SIG-M5 treated with dmso at 0.1 percent for 504 hours (cell line): ENCODE results near the gene NCAPG2.

Experiments used
- DNase-seq: peaks from one replicate; lab custom pipeline; 2025; ENCODE audit not compliant: unreplicated experiment; lab: John Stamatoyannopoulos, UW

Gene NCAPG2

DNA sequence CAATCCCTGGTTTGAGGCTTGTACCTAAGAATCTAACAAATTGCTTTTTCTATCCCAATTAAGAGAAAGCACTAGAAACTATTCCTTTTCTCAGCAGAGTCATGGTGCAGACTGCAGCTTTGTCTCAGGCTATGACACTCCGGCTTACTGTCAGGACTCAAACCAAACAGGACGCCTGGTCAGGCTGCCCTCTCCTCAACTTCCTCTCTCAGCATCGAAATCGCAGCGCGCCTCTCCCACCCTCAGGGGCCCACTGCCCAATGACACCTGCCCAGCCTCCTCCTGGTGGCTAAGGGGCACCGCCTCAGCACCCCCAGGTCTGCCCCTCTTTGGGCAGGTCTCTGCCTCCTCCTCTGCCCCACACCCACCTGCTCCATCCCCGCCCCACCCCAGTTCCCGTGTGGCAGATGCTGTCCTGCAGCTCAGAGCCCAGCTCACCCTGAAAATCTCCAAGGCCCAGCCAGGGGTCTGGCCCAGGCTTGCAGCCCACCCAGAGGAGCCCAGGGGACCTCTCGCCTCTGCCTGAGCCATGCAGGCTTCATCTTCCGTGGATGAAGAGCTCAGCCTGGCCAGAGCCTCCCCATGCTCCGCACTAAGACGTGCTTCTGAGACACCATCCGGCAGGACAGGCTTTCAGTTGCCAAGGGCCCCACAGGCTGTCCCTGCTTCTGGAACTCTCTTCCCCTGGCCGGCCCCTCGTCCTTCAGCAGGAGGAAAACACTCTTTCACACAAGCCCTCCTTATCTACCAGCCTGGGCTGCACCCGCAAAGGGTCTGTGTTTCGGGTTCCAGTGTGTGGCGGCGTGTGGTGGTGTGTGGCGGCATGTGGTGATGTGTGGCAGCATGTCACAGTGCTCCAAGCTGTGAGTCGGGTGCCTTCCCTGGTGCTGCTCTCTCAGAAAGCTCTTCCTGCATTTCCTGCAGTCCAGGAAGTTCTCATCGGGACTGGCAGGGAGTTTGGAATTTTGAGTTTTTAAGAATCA lies 100.5 kb downstream of the NCAPG2 start:
- DNase-seq: no peak

DNA sequence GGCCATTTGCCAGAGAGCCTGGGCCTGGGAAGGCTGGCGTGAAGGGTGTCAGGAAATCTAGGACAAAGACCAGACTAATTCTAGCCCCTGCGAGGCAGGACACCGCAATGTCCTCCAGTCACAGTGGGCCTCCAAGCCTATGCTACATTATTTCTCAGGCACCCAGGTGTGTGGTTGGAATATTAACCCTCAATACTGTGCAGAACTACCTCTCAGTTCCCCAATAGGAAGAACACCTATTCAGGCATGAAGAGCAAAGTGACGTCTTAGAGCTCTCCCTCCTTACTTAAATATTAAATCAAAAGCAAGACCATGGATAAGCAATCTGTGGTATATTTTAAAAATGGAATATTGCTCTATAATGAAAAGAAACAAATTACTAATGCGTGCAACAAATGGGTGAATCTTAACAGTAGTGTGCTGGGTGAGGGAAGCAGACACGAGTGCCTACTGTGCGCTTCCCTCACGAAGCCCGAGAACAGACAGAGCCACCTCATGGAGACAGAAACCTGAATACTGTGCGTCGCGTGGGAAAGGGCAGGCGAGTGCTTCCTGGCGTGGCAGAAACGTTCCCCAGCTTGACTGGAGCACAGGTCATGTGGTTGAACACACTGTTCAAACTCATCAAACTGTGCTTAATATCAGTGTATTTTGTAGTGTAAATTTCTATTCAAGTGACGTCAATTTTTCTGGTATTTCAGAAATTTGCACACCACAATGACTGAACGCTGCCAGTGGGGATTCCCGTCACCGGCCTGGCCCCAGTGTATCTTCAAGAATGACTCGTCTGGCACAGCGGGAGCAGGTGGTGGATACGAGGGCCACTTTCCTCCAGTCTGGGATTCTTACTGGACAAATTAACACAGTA lies 101.5 kb downstream of the NCAPG2 start:
- DNase-seq: no peak

DNA sequence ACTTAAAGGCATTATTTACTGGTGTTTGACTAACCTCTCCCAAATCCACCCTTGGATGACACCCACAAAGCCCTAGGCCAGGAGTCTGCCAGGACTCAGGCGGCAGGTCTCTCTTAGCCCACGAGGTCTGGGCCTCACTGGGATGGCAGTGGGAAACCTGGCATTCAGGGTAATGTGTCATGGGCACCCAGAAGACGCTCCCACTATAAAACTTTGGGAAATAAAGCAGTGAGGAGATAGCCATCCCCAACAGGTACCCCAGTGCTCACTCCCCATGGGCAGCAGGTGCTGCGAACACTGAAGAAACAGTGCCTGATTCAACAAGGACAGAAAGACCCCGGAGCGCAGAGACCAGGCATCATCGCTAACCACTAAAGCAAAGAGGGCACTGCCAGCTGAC lies 102.6 kb downstream of the NCAPG2 start:
- DNase-seq: no peak

DNA sequence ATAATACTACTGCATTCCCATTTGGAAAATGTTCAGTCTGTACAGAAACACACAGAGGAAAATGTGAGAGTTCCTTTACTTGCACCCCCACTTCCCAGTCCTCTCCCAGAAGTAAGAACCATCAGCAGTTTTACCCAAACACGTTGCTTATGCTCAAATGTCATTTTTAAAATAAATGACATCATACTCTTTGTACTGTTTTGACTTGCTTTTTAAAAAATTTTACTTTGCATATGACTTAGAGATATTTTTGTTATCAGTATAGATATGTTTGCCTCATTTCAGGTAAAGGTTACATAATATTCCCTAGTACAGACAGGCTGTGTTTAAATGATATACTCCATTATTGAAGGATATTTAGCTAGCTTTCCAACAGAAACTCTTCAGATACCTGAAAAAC lies 103.5 kb downstream of the NCAPG2 start:
- no peak for DNase-seq

DNA sequence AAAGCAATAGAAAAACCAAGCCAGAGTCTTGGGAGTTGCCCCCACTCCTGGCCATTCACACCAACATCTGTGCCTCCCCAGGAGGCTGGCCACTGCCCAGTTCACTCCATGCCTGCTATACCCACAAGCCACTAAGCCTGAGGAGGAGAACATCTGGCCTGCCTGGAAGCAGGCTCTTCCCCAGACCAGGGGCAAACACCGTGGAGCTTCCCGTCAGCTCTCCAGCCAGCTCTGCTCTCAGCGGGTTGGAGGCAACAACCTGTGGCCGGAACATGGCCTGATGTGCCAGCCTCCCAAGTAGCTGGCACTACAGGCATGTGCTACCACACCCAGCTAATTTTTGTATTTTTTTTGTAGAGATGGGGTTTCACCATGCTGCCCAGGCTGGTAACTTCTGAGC lies 107.9 kb downstream of the NCAPG2 start:
- DNase-seq: no peak

DNA sequence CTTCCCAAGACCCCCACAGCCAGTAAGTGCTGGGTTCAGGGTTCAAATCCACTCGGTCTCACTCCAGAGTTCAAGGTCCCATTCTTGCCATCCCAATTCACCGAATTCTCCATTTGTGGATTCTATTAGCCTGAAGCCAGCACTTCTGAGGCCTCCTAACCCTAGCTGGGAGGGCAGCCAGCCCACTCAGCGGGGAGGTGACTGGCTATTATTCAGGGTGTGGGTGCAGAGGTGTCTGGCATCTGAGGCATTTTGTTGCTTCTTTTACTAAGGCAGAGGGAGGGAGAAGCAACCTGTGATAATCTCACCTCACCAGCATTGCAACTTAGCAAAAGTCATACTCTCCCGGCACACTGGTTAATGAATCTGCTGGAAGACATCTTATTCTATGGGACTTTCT lies 108.3 kb downstream of the NCAPG2 start:
- no peak for DNase-seq

DNA sequence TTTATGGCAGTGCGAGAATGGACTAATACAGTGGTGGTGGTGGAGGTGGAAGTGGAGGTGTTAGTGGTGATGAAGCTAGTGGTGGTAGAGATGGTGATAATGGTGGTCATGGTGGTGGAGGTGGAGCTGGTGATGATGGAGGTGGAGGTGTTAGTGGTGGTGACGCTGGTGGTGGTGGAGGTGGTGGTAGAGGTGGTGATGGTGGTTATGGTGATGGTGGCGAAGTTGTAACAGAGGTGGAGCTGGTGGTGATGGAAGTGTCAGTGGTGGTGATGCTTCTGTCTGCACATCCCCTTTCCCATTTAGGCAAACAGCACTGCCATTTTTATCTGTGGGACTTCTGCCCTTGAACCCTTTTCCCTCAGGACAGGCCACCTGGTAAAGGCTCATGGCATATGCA lies 109.5 kb downstream of the NCAPG2 start:
- no peak for DNase-seq

DNA sequence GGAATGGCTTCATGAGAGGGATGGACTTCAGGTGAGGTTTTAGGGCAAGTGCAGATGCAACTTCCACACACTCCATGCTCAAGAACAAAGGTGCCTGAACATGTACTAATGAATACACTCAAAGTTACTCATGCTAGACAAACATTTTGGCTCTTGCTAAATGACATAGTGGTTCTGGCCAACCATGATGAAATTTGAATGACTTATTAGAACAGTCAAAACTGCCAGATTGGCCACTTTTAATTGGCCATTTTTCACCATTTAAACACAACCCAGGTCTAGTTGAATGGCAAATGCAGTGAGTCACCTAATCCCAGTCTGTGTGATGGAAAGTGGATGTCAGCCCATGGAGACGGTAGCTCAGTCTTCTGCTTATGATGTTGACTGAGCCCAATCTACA lies 112.1 kb downstream of the NCAPG2 start:
- no peak for DNase-seq

DNA sequence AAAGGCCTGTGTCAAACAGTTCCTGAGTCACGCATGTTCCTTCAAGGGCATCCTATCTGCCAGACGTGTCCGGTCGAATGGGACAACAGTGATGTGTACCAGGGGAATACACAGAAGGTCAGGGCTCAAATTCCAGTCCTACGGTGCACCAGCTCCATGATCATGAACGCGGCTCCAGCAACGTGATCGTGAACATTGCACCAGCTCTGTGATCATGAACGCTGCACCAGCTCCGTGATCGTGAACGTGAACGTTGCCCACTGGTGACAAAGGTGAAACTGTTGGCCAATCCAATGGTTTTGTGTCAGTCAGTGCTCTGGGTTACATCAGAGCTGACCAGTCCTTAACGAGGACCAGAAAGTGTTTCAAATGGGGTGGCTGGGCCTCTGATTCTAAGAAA lies 112.7 kb downstream of the NCAPG2 start:
- no peak for DNase-seq

DNA sequence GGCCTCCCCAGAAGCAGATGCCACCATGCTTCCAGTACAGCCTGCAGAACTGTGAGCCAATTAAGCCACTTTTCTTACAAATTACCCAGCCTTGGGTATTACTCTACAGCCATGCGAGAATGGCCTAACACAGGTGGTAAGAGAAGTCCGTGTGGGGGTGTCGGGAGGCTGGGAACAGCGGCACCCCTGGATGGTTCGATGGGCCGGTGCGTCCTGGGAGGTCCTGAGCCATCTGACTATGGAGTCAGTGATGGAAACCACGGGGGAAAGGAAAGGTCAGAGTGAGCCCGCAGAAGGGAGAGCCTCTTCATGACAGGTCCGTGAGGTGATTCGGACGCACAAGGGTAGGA lies 114.4 kb downstream of the NCAPG2 start:
- no peak for DNase-seq

DNA sequence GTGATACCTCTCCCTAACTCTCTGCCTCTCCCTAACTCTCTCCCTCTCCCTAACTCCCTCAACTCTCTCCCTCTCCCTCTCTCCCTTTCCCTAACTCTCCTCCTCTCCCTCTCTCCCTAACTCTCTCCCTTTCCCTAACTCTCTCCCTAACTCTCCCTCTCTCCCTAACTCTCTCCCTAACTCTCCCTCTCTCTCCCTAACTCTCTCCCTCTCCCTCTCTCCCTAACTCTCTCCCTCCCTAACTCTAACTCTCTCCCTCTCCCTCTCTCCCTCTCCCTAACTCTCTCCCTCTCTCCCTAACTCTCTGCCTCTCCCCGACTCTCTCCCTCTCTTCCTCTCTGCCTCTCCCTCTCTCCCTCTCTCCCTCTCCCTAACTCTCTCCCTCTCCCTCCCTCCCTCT lies 115.0 kb downstream of the NCAPG2 start:
- DNase-seq: no peak

DNA sequence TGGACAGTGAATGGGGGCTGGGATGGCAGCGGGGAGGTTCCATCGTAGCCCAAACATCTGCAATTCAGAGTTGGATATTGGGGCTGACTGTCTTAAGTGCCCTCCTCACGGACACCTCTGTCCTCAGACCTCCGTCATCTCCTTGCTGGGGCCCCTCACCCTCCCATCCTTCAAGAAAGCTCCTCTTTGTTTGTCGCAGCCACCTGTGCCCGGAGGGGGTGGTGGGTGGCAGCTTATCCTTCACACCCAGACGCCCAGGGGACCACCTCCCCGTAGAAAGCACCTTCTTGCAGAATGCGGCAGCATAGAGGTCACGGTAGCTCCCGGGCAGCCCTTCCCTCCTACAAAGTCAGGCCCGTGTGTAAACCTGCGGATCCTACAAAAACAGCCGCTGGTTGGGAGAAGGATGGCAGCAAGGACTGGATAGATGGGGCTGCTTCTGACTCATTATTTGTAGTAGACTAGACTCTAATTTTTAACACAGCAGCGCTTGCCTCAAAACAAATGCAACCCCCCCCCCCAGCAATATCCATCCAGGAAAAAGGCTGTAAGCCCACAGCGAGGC lies 115.6 kb downstream of the NCAPG2 start:
- DNase-seq: no peak

DNA sequence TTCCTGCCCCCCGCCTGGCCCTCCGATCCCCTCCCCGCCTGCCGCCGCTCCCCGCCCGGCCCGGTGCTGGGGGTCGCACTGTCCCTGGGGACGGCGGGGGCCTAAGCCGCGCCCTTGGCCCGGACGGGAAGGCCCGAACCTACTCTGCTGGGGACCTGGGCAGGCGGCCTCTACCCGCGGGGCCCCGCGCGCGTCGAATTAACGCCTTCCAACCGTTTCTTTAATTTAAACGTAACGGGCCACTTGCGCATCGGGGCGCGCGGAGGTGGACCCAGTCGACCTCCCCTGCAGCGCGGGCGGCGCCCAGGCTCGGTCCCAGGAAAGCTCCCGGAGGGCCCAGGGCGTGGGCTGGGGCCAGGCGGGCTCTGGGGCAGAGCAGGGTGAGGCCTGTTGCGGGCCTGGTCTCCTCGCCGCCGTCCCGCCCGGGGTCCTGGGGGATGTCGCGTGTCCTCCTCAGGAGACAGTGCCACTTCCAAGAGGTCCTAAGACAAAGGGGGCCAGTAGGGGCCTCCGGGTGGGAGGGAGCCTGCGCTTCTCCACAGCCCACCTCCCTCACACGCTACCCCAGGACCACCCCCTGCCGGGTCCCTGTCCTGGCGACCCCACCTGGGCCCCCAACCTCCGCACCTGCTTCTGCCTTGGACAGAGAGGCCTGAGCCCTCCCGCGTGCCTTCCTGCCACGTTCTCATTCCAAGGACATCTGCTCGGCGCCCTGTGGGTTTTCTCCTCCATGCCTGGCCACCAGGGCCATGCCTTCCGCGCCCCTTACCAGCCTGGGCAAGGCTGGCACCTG lies 116.3 kb downstream of the NCAPG2 start:
- no peak for DNase-seq

DNA sequence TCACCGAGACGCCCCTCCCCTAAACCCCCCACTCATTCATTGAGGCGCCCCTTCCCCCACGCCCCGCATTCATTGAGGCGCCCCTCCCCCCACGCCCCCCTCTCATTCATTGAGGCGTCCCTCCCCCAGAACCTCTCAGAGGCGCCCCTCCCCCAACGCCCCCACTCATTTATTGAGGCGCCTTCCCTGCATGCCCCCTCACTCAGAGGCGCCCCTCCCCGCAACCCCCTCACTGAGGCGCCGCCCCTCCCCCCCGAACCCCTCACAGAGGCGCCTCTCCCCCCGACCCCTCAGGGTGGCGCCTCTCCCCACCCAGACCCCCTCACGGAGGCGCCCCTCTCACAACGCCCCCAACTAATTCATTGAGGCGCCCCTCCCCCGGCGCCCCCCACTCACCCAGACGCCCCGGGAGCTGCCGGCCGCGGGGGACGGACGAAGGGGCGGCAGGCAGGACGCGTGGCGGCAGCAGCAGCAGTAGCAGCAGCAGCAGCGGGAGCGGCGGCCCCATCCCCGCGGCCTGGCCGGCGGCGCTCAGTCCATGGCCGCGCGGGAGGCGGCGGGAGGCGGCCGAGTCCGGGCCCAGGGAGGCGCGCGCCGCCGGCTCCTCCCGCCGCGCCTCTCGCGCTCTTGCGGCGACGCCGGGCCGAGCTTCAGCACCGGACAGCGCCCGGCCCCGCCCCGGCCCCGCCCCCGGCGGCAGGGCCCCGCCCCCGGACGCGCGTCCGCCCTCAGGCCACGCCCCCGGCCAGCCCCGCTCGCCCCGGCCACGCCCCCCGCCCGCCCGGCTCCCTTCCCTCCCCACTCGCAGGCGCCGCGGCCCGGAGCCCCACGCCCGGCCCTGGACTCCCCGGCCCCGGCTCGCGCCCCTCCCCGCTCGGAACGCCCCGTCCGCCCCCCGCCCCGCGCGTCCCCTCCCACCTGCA lies 117.2 kb downstream of the NCAPG2 start, which contains the start of gene PTPRN2:
TSS of gene PTPRN2 (minus strand) at position 662 of the 923 bp plus-strand sequence.
- DNase-seq: peak; percentile 43

DNA sequence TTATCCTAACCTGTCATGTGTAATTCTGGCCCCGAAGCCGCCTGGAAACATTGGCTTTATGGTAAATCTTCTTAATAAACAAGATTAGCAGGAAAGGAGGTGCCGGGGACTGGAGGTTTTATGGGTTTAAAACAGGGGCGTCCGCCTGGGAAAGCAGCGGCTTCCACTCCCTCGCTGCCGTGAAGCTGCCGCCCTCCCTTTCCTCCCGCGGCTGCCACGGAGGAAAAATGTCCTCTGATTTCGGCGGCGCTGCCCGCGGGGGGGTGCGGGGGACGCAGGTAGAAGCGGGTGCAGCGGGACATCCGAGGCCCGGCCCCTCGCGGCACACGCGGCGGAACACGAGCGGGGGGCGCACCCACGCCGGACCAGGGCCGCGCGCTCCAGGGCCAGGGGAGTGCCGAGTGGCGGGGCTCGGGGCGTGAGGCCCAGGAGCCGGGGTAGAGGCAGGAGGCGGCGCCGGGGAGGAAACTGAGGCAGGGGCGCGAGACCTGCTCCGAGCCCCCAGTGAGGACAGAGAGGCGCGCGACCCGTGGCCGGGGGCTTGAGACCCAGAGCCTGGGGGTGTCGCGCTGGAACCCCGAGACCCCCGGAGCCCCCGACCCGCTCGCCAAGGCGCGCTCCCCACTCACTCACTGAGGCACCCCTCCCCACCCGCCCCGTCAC lies 118.0 kb downstream of the NCAPG2 start:
- DNase-seq: no peak

DNA sequence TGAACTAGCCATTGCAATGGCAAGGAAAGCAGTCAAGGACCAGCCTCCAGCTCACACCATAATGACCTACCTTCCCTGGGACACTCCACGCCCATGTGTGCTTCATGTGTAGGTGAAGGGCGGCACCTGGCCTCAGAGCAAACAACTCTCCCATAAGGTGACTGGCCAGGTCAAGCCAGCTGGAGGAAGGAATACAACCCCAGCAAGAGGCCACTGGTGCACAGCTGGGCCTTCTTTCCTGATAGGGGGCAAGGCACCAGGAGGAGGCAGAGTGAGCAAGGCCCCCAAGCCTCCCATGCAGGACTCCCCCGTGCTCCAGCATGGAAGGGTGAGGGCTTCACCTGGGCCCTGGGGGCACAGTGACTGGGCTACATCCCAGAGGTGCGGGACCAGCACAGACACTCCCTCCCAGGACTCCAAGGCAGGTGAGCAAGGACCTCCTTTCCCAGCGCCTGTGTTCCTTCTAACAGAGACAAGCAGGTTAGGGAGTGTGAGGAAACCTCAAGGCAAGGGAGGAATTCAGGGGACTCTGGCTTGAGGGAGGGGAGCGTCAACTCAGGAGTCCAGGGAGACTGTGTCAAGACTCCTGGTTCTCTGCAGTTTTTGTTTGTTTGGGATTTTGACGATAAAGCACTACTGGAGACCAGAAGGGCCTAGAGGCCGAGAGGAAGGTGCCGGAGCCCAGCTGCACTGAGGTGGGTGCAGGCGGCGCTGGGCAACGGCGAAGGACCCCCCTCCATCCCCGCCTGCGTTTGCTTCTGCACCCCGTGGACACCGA lies 118.7 kb downstream of the NCAPG2 start:
- DNase-seq: peak; percentile 22

DNA sequence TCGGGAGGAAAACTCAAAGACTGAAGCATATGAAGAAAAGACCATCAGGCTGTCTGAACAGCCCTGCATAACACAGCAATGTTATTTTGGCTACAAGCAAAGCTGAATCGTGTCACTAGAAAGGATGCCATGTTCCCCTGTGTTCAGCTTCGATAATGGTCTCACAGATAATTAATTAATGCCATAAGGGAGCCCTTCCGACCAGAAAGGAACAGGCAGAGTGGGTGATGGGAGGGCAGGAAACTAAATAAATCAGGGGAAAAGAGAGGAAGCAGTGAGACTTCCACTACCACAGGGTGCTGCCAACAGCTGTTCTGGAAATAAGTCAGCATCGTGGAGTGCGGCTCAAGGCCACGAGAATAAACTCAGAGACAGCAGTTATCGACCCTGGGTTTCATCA lies 120.2 kb downstream of the NCAPG2 start:
- DNase-seq: no peak

DNA sequence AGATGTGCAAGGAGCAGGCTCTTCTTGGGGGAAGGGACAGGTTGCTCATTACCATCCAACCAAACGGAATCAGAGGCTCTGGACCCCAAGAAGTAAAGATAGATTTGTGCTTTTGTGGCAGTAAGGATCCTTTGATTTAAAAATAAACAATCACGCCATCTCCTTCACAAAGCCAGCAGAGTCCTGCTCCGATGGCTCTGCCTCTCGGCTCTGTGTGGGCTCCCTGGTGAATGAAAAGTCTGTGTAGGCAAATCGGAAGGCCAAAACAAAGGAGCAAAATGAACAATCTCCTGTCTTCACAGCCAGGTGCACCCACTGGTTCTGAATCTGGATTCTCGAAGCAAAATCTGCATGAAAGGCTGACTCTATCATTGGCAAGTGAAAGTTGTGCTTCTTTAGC lies 120.8 kb downstream of the NCAPG2 start:
- no peak for DNase-seq
